GM12875 (cell line): ENCODE data around the gene FHL2.
"Not testable (repeated sequence)": the region's sequence is repeated elsewhere in the genome, so short reads cannot be mapped to it uniquely, and the experiment has no call there.

Source experiments
- H3K4me3 ChIP-seq: one replicate; pipeline ENCODE4 v1.5.1; 2011; ENCODE audit warnings: low read depth, low read length, control low read depth
- TF ChIP-seq, protein P1 (sequence below): IDR thresholded peaks from 2 replicates; pipeline ENCODE4 v1.5.1; 2011; ENCODE audit warnings: low read depth, mild to moderate bottlenecking, control low read depth, inconsistent platforms, low read length, moderate library complexity, borderline replicate concordance; ENCODE audit not compliant: insufficient read depth

Gene FHL2

DNA sequence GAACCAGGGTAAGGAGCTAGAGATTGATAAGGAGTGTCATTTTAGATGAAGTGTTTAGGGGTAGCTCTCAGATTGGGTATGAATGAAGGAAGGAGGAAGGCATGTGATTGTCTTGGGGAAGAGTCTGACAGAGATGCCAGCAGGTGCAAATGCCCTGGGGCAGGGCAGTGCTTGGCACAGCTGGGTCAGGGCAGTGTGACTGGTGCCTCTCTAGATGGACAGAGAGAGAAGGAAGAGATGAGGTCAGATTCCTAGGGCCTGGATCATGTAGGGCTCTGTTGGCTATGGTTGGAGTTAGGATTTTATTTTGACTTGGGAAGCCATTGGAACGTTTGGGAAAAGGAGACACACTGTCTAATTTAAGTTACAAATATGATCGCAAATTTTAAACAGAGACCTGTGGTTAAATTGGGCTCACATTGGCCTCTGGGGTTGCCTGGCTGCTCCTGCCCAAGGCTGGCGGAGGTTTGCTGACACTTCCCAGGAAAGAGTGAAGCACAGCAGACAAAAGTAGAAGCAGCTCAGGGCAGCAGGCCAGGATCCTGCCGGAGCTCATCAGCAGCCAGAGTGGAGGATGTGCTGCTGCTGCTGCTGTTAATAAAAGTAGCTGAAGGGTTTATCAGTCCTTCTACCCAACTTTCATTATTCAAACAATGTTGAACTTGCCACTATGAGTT, 32.7 kb upstream of the FHL2 start:
- H3K4me3 ChIP-seq = no peak overlapping the region
- TF ChIP-seq, protein P1, sequence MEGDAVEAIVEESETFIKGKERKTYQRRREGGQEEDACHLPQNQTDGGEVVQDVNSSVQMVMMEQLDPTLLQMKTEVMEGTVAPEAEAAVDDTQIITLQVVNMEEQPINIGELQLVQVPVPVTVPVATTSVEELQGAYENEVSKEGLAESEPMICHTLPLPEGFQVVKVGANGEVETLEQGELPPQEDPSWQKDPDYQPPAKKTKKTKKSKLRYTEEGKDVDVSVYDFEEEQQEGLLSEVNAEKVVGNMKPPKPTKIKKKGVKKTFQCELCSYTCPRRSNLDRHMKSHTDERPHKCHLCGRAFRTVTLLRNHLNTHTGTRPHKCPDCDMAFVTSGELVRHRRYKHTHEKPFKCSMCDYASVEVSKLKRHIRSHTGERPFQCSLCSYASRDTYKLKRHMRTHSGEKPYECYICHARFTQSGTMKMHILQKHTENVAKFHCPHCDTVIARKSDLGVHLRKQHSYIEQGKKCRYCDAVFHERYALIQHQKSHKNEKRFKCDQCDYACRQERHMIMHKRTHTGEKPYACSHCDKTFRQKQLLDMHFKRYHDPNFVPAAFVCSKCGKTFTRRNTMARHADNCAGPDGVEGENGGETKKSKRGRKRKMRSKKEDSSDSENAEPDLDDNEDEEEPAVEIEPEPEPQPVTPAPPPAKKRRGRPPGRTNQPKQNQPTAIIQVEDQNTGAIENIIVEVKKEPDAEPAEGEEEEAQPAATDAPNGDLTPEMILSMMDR = no peak

DNA sequence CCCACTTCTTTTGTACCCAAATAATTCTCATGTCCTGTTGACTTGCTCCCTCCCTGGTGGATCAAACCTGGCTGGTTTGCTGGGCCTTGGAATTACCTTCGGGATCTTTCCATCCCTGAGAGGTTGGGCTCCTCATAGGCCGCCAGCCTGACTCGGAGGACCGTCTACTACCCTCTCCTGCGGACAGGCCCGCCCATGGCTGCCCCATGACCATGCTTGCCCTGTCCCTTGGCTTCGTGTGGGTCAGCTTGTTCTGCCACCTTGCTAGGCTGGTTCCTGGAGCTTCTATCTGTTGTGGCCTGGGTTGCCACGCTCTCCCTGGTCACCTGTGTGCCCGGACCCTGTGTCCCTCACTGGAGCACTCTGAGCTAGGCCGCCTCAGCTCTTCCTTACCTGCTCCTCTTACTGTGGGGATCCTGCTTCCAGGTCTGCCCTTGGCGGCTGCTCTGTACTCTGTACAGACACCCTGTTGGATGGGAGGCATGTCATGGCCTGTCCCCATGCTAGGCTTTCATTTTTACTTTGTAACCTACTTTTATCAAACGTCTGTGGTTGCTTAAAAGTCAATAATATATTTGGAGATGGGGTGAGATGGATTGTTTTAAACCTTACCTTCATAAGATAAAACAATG, 29.7 kb upstream of the FHL2 start:
- H3K4me3 ChIP-seq = no peak overlapping the region
- TF ChIP-seq, protein P1 = no peak

DNA sequence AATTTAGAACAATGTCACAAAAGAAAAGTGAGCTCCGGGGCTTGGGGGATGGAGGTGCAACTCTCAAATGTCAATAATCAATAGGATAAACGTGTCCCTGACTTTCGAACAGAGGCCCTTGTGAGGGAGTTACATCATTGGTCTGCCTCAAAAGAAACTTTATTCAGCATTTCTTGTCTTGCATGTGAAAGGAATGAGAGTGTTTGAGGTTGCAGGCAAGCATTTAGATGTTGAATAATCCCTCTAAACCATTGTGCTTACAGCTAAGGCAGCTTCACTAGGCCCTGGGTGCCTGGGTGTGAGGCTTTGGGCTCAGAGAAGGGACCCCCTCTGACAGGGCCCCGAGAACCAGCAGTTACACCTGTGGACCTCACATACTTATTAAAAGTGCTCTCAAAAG, 28.6 kb upstream of the FHL2 start:
- TF ChIP-seq, protein P1 = no peak

DNA sequence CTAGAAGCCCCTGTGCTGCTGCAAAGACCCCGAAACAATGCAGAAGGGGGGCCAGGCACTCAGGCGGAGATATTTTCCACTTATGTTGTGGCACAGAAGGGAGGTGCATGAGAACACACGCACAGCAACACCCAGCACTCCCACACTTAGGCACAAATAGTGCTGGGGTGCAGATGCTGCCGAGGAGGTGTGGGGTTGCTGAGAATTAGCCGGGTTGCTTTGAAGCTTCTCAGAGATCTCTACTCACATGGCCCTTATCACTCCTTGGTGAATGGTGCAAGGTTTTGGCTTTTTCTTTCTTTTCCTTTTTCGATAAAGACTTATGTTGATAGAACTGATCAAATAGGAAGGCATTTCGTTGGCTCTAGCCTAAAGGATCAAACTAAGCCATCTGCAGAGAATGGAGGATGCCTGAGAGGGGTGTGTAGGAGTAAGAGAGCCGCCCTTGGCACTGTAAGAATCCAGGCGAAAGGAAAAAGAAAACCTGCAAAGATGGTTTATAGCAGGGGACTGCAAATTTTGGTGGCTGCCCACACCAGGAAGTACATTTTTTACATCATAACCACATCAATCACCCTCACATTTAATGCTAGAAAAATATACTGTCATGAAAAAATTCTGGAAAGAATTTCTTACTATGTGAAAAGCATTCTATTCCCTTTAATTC, 27.9 kb upstream of the FHL2 start:
- TF ChIP-seq, protein P1 = no peak
- no peak overlapping the region for H3K4me3 ChIP-seq

More for the DNA sequence above, 28.6 kb upstream of the FHL2 start:
- no peak overlapping the region for H3K4me3 ChIP-seq

DNA sequence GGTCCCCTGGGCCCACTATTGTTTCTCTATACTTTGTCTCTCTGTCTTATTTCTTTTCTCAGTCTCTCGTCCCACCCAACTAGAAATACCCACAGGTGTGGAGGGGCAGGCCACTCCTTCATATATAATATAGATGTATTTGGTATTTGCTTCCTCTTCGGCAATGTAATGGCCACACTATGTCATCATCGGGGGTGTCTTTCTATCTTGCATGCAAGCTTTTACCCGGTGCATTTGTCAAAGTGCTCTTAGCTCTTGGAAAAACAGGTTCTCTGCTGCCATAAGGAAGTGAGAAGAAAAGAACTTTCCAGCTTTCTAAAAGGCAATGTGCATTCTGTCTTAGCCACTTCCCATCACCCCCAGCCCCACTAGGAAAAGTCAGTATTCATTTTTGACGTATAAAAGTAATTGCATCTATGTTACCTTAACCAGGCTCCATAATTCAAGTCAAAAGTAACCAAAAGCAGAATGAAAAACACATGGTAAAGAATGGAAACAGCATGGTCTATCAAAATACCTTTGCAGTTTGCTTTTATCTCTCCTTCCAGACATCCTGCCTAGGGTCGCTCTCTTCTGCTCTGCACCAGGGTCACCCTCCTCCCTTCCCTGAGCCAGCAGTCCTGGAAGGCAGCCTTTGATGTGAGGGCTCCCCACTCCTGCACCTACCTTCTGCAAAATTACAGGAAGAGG, 27.2 kb upstream of the FHL2 start:
- no peak overlapping the region for H3K4me3 ChIP-seq
- TF ChIP-seq, protein P1 = no peak

DNA sequence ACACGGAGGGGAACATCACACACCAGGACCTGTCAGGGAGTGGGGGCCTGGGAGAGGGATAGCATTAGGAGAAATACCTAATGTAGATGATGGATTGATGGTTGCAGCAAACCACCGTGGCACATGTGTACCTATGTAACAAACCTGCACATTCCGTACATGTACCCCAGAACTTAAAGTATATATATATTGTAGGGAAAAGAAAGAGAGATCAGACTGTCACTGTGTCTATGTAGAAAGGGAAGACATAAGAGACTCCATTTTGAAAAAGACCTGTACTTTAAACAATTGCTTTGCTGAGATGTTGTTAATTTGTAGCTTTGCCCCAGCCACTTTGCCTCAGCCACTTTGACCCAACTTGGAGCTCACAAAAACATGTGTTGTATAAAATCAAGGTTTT, 26.0 kb upstream of the FHL2 start:
- not testable (repeated sequence) for H3K4me3 ChIP-seq

DNA sequence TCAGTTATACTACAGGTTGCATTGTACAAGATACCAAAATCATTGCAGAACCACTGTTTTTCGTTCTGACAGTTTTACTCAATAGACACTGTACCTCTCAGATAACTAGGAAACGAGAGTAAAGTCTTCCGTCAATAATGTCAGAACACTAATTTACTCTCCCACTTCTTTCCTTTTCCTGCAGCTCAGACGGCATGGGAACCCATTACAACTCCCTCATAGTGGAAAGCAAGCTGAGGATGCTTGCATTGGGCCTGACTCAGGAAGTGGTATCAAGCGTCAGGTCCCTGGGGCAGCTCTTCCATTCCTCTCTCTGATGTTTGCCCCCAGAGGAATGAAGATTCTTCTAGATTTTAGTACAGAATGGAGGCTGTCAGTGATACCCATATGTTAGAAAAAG, 23.9 kb upstream of the FHL2 start:
- TF ChIP-seq, protein P1 = no peak
- H3K4me3 ChIP-seq = no peak overlapping the region
